ENCODE data around the gene JHY. TPM values are rescaled to one million over a fixed set of nuclear protein-coding genes. Genes with fewer than 3 reads are reported as not detected.

Gene JHY
- total and polyA plus RNA-seq, 2 of the 4 experiments (the other 2 are of a cell fraction) = 0.51 to 0.54 TPM

GRCh38 chr11:122922893-122923292 lies 40.3 kb downstream of the JHY start:
- no peak for TF ChIP-seq CTCF (conservative IDR thresholded peaks at IDR 0.05; ENCODE audit: low read depth, low read length)
- TF ChIP-seq RAD21 (IDR thresholded peaks at IDR 0.05; ENCODE audit: low read length) = no peak
- no peak for TF ChIP-seq ELK1 (IDR thresholded peaks at IDR 0.05; ENCODE audit: borderline replicate concordance, low read depth, low read length)
- TF ChIP-seq MXI1 (IDR thresholded peaks at IDR 0.05; ENCODE audit: borderline replicate concordance, low read depth, low read length) = no peak
- no peak for TF ChIP-seq SMC3 (IDR thresholded peaks at IDR 0.05; ENCODE audit: low read depth, low read length)
- no peak for TF ChIP-seq MAFK (IDR thresholded peaks at IDR 0.05; ENCODE audit: low read depth, low read length)
- TF ChIP-seq USF2 (IDR thresholded peaks at IDR 0.05; ENCODE audit: low read depth, low read length) = no peak
- no peak for TF ChIP-seq BHLHE40 (IDR thresholded peaks at IDR 0.05; ENCODE audit: low read depth, low read length)
- TF ChIP-seq POLR2A (IDR thresholded peaks at IDR 0.05; ENCODE audit: low read depth, low read length) = no peak
- no peak for TF ChIP-seq RFX5 (IDR thresholded peaks at IDR 0.05; ENCODE audit: low read depth, low read length)
- TF ChIP-seq CEBPB (IDR thresholded peaks at IDR 0.05; ENCODE audit: low read depth, low read length) = no peak
- no peak for TF ChIP-seq MAZ (IDR thresholded peaks at IDR 0.05; ENCODE audit: borderline replicate concordance, low read depth, low read length)
- no peak for TF ChIP-seq CHD1 (IDR thresholded peaks at IDR 0.05; ENCODE audit: low read depth, low read length)
- no peak for TF ChIP-seq RCOR1 (IDR thresholded peaks at IDR 0.05; ENCODE audit: insufficient replicate concordance, low read length)
- no peak for TF ChIP-seq FOS (IDR thresholded peaks at IDR 0.05; ENCODE audit: low read depth, low read length)
- TF ChIP-seq NFE2L2 (IDR thresholded peaks at IDR 0.05; ENCODE audit: low read depth, low read length) = no peak
- no peak overlapping the region for H2AK9ac ChIP-seq (replicated peaks; ENCODE audit: low read depth, low read length, poor library complexity)
- no CpG with 5 or more reads among the region's 4 CpGs for WGBS, 2 experiments (ENCODE audit: extremely low coverage in 2 of 2, insufficient read length in 1 of 2)
- H3K36me3 ChIP-seq (ENCODE audit: control insufficient read depth, insufficient read depth, low read length) = no peaks in the 10 kb centered on the region
- ChIA-PET CTCF (no interaction called here), POLR2A (ENCODE audit: unreplicated experiment) (no interaction called here)
- no peak overlapping the region for H3K18ac ChIP-seq (ENCODE audit: low read depth, low read length)
- intact Hi-C loops (cut with micrococcal nuclease) = no loop called here
- H3K4me3 ChIP-seq (ENCODE audit: insufficient read depth, low read depth, low read length) = no peak overlapping the region
- H4K91ac ChIP-seq (ENCODE audit: insufficient read depth, low read depth, low read length) = no peak overlapping the region
- H2AFZ ChIP-seq (replicated peaks; ENCODE audit: low read length, poor library complexity) = no peak overlapping the region
- H3K9me1 ChIP-seq (ENCODE audit: insufficient read depth, low read length) = no peaks in the 10 kb centered on the region
- H3K23ac ChIP-seq (ENCODE audit: low read depth, low read length) = no peak overlapping the region
- dilution Hi-C loops (cut with HindIII; ENCODE audit: low sequenced_read_pairs, unreplicated experiment) = no loop called here
- peaks cover 13% of the 10 kb centered on the region for H3K27me3 ChIP-seq (ENCODE audit: control insufficient read depth, insufficient read depth, low read length)
- no peak overlapping the region for H2AK5ac ChIP-seq (ENCODE audit: low read depth, low read length)
- no peak for DNase-seq
- H2BK120ac ChIP-seq (ENCODE audit: low read depth, low read length) = no peak overlapping the region
- H3K4me2 ChIP-seq (ENCODE audit: low read depth, low read length) = no peak overlapping the region
- no peak overlapping the region for H2BK20ac ChIP-seq (ENCODE audit: low read depth, low read length)
- H4K5ac ChIP-seq (ENCODE audit: low read depth, low read length) = no peak overlapping the region
- H3K4ac ChIP-seq (ENCODE audit: low read depth, low read length) = no peak overlapping the region
- no peak overlapping the region for H3K14ac ChIP-seq (replicated peaks; ENCODE audit: low read depth, low read length)
- no peak overlapping the region for H2BK5ac ChIP-seq (ENCODE audit: low read depth, low read length, poor library complexity, severe bottlenecking)
- in situ Hi-C loops (cut with MboI; ENCODE audit: low sequenced_read_pairs) = no loop called here
- no peak for ATAC-seq (ENCODE audit: low read depth)
- no peaks in the 10 kb centered on the region for H3K79me1 ChIP-seq (ENCODE audit: low read depth in 1 of 2, low read length in 2 of 2)
- H3K56ac ChIP-seq (ENCODE audit: extremely low read depth, insufficient read depth, low read length) = no peak overlapping the region
- H4K8ac ChIP-seq (ENCODE audit: low read depth in 2 of 2, low read length in 2 of 2) = no peak overlapping the region
- BruUV-seq (replicated peaks) = no TSS peak
- H3K4me1 ChIP-seq (ENCODE audit: control insufficient read depth, insufficient read depth, low read length) = no peaks in the 10 kb centered on the region
- no peak overlapping the region for H3K9ac ChIP-seq (ENCODE audit: low read depth, low read length)
- no peaks in the 10 kb centered on the region for H3K9me3 ChIP-seq (ENCODE audit: control insufficient read depth, insufficient read depth, low read length)
- H2BK15ac ChIP-seq (ENCODE audit: low read depth, low read length) = no peak overlapping the region
- no peak overlapping the region for H3K27ac ChIP-seq (ENCODE audit: insufficient read depth, low read length)
- H4K20me1 ChIP-seq (ENCODE audit: insufficient read depth, low read length) = no peaks in the 10 kb centered on the region
